Choroid plexus epithelial cell (primary cell): Measurements from ENCODE around the gene LHX2.

Experiments used
- DNase-seq: peaks from one replicate; pipeline ENCODE4 v3.0.0-alpha.2; 2010; ENCODE audit warnings: low read depth
- H3K4me3 ChIP-seq: 2 replicates; pipeline ENCODE4 v1.5.1; 2011; ENCODE audit warnings: low read depth, mild to moderate bottlenecking, control low read depth, low read length, moderate library complexity
- CTCF ChIP-seq: conservative IDR thresholded peaks from 2 replicates; pipeline ENCODE4 v1.5.1; 2011; ENCODE audit warnings: low read depth, mild to moderate bottlenecking, control low read depth, inconsistent platforms, low read length, moderate library complexity

LHX2 gene

GRCh38 chr9:124029617-124030016 lies 18.0 kb downstream of the LHX2 start:
- no peak overlapping the region for H3K4me3 ChIP-seq
- no peak for DNase-seq
- no peak for TF ChIP-seq CTCF

GRCh38 chr9:124030969-124031451 lies 19.4 kb downstream of the LHX2 start:
- peak; percentile 39 for DNase-seq
- no peak for TF ChIP-seq CTCF
- H3K4me3 ChIP-seq = no peak overlapping the region

GRCh38 chr9:124032247-124032646 lies 20.7 kb downstream of the LHX2 start:
- no peak for DNase-seq
- no peak overlapping the region for H3K4me3 ChIP-seq
- no peak for TF ChIP-seq CTCF

GRCh38 chr9:124033348-124033747 lies 21.8 kb downstream of the LHX2 start:
- no peak overlapping the region for H3K4me3 ChIP-seq
- TF ChIP-seq CTCF = no peak
- no peak for DNase-seq

GRCh38 chr9:124033967-124034366 lies 22.4 kb downstream of the LHX2 start:
- no peak for DNase-seq
- TF ChIP-seq CTCF = no peak
- no peak overlapping the region for H3K4me3 ChIP-seq

GRCh38 chr9:124035001-124035650 lies 23.6 kb downstream of the LHX2 start:
- H3K4me3 ChIP-seq = no peak overlapping the region
- DNase-seq = no peak
- TF ChIP-seq CTCF = no peak

GRCh38 chr9:124036578-124036977 lies 25.0 kb downstream of the LHX2 start:
- H3K4me3 ChIP-seq = no peak overlapping the region
- DNase-seq = no peak
- no peak for TF ChIP-seq CTCF
